Endometrium (tissue), 2 donors: Measurements from ENCODE around the gene LIPC.

ENCODE experiments used
- FAIRE-seq: peaks from 2 replicates; lab custom pipeline; 2012; peaks lifted over from hg19 to GRCh38; lab: Jason Lieb, UNC
- donor health status: control.
- donor health status: control.

The LIPC gene

GRCh38 chr15:58541410-58542087, 109.8 kb downstream of the LIPC start:
- no peak for FAIRE-seq

- FAIRE-seq: no peak
Measured at GRCh38 chr15:58543664-58544335, 112.0 kb downstream of the LIPC start.

- no peak for FAIRE-seq
Measured at GRCh38 chr15:58544756-58545155, 113.0 kb downstream of the LIPC start.

GRCh38 chr15:58545307-58546065, 113.7 kb downstream of the LIPC start:
- no peak for FAIRE-seq

- FAIRE-seq: no peak
Measured at GRCh38 chr15:58546066-58546591, 114.3 kb downstream of the LIPC start.

GRCh38 chr15:58546635-58547627, 115.1 kb downstream of the LIPC start:
- no peak for FAIRE-seq

- no peak for FAIRE-seq
Measured at GRCh38 chr15:58547628-58548307, 116.0 kb downstream of the LIPC start.

GRCh38 chr15:58548308-58549012, 116.7 kb downstream of the LIPC start:
- FAIRE-seq: no peak

GRCh38 chr15:58549013-58549784, 117.4 kb downstream of the LIPC start:
- FAIRE-seq: peak; percentile 68

- FAIRE-seq: no peak
Measured at GRCh38 chr15:58549785-58550074, 117.9 kb downstream of the LIPC start.

- no peak for FAIRE-seq
Measured at GRCh38 chr15:58551084-58551763, 119.4 kb downstream of the LIPC start.

- peak; percentile 88 for FAIRE-seq
Measured at GRCh38 chr15:58551764-58552504, 120.1 kb downstream of the LIPC start.

GRCh38 chr15:58552505-58553364, 120.9 kb downstream of the LIPC start:
- no peak for FAIRE-seq

- no peak for FAIRE-seq
Measured at GRCh38 chr15:58553365-58553918, 121.7 kb downstream of the LIPC start.

GRCh38 chr15:58554758-58555157, 123.0 kb downstream of the LIPC start:
- FAIRE-seq: no peak

- FAIRE-seq: no peak
Measured at GRCh38 chr15:58555162-58556027, 123.6 kb downstream of the LIPC start.
